ENCODE results near the gene VSIG2.

Gene VSIG2

DNA sequence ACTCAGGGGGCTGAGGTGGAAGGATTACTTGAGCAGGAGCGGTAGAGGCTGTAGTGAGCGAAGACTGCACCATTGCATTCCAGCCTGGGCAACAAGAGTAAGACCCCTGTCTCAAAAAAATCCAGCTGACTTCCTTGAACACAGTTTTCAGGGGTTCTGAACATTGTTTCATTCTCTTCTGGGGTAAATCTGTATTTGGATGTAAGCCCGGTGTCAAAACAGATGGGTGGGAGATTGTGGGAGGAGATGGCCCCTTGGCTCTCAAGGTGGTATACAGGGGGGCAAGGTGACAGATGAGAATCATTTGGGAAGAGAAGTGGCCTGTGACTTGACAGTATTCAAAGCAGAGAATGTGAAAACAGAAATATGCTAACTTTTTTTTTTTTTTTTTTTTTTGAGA is 5.3 kb upstream of the VSIG2 start:
- Histone ChIP-seq H3K27ac (no peak overlapping the region), H3K9me3 (no peaks in the 10 kb centered on the region), H3K27me3 (peaks cover 73% of the 10 kb centered on the region), H3K4me3 (ENCODE audit: low read depth in 1 of 2, low read length in 1 of 2) (no peak overlapping the region), H3K36me3 (no peaks in the 10 kb centered on the region), H3K4me1 (ENCODE audit: control insufficient read depth in 1 of 2, insufficient read depth in 1 of 2, low read depth in 1 of 2, low read length in 1 of 2) (peaks cover 19 to 28% of the 10 kb centered on the region in 2 experiments)
- TF ChIP-seq, protein P1, sequence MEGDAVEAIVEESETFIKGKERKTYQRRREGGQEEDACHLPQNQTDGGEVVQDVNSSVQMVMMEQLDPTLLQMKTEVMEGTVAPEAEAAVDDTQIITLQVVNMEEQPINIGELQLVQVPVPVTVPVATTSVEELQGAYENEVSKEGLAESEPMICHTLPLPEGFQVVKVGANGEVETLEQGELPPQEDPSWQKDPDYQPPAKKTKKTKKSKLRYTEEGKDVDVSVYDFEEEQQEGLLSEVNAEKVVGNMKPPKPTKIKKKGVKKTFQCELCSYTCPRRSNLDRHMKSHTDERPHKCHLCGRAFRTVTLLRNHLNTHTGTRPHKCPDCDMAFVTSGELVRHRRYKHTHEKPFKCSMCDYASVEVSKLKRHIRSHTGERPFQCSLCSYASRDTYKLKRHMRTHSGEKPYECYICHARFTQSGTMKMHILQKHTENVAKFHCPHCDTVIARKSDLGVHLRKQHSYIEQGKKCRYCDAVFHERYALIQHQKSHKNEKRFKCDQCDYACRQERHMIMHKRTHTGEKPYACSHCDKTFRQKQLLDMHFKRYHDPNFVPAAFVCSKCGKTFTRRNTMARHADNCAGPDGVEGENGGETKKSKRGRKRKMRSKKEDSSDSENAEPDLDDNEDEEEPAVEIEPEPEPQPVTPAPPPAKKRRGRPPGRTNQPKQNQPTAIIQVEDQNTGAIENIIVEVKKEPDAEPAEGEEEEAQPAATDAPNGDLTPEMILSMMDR (IDR thresholded peaks at IDR 0.05), result no peak

DNA sequence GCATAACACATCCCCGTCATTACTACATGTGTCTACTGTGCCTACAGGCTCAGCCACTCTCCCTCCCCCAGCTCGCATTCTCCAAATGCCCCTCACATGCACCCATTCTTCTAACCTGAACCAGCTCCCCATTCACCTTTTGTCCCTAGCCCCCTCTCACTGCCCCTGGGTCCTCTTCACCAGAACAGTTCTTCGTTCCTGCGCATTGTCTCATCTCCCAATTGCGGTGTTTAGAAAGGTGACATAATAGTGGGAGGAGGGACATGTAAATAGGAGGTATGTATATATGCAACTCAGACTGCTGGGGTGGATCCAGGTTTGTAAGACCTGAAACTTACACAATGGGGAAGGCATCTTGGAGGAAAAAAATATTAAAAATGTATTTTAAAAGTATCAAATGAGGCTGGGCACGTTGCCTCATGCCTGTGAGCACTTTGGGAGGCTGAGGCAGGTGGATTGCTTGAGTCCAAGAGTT is 4.7 kb upstream of the VSIG2 start:
- Histone ChIP-seq H3K4me1 (ENCODE audit: control insufficient read depth in 1 of 2, insufficient read depth in 1 of 2, low read depth in 1 of 2, low read length in 1 of 2) (peaks cover 15 to 22% of the 10 kb centered on the region in 2 experiments), H3K4me3 (ENCODE audit: low read depth in 1 of 2, low read length in 1 of 2) (no peak overlapping the region), H3K27me3 (peaks cover 73% of the 10 kb centered on the region), H3K36me3 (no peaks in the 10 kb centered on the region), H3K27ac (no peak overlapping the region), H3K9me3 (no peaks in the 10 kb centered on the region)
- TF ChIP-seq, protein P1 (IDR thresholded peaks at IDR 0.05), result no peak

DNA sequence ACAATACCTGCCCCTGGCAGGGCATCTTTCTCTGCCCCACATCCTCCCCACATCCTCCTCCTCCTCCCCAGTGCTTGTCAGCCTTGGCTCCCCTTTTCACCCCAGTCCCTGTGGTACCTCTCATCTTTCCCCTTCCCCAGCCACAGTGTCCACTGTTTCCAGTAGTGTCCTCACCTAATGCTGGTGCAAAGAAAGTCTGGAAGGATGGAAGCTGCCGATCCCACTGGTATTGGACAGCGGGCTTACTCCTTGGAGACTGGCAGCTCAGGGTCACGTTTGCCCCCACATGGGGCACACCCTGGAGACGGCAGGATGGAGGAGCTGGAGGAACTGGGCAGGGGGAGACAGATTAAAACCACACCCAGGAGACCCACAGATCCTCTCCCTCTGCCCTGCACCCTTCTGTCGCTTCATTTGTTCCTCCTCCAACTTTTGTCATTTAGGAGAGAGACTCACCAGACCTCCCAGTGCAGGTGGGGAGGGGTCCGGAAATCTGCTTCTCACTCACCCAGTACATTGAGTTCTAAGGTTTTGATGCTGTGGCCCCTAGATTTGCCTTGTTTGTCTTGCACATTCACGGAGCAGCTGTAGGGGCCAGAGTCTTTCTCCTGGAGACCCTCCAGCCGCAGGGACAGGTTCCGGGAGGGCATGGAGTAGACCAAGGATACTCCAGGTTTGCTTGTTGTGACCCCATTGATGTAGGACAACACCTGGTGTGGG is 4.1 kb upstream of the VSIG2 start:
- no peaks in the 10 kb centered on the region for H3K36me3 ChIP-seq
- TF ChIP-seq, protein P1 (IDR thresholded peaks at IDR 0.05), result no peak

DNA sequence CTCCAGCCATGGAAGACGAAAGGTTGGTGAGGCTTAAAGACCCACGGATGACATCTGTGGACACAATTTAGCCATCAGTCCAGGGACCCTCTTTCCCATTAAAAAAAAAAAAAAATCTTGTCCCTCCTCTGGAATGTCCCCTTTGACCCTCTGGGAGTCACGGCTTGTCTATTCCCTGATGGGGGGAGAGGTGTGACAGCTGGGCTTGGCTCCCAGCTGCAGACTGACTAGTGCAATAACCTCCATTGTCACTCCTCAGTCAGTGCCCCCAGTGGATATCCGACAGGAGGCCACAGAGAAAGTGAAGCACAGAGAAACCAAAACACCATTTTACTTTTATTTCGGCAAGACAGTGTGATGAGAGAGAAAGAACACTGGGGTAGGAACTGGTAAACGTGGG is 2.7 kb upstream of the VSIG2 start:
- TF ChIP-seq, protein P1 (IDR thresholded peaks at IDR 0.05), result no peak
- Histone ChIP-seq H3K27ac (no peak overlapping the region), H3K4me1 (ENCODE audit: control insufficient read depth in 1 of 2, insufficient read depth in 1 of 2, low read depth in 1 of 2, low read length in 1 of 2) (peaks cover 15 to 17% of the 10 kb centered on the region in 2 experiments), H3K9me3 (no peaks in the 10 kb centered on the region), H3K36me3 (no peaks in the 10 kb centered on the region), H3K4me3 (ENCODE audit: low read depth in 1 of 2, low read length in 1 of 2) (no peak overlapping the region), H3K27me3 (peaks cover 73% of the 10 kb centered on the region)

More for the DNA sequence above, 4.1 kb upstream of the VSIG2 start:
- Histone ChIP-seq H3K4me1 (ENCODE audit: control insufficient read depth in 1 of 2, insufficient read depth in 1 of 2, low read depth in 1 of 2, low read length in 1 of 2) (peaks cover 15 to 21% of the 10 kb centered on the region in 2 experiments), H3K27me3 (peaks cover 73% of the 10 kb centered on the region), H3K4me3 (ENCODE audit: low read depth in 1 of 2, low read length in 1 of 2) (no peak overlapping the region), H3K27ac (no peak overlapping the region), H3K9me3 (no peaks in the 10 kb centered on the region)

- Histone ChIP-seq H3K9me3 (no peaks in the 10 kb centered on the region), H3K36me3 (no peaks in the 10 kb centered on the region), H3K27me3 (peaks cover 72% of the 10 kb centered on the region), H3K27ac (no peak overlapping the region), H3K4me1 (ENCODE audit: control insufficient read depth in 1 of 2, insufficient read depth in 1 of 2, low read depth in 1 of 2, low read length in 1 of 2) (peaks cover 12 to 13% of the 10 kb centered on the region in 2 experiments), H3K4me3 (ENCODE audit: low read depth in 1 of 2, low read length in 1 of 2) (no peak overlapping the region)
- TF ChIP-seq, protein P1 (IDR thresholded peaks at IDR 0.05), result no peak
Observed at GRCh38 chr11:124754309-124754708, 2.3 kb upstream of the VSIG2 start.
